ENCODE data around the gene RAP1GAP2. TPM values are rescaled to one million over a fixed set of nuclear protein-coding genes. Genes with fewer than 3 reads are reported as not detected.
"Not testable (repeated sequence)": the region's sequence is repeated elsewhere in the genome, so short reads cannot be mapped to it uniquely, and the experiment has no call there.

RAP1GAP2 gene
- total RNA-seq, 2 experiments from 2014 or later = 0.31 to 0.50 TPM

DNA sequence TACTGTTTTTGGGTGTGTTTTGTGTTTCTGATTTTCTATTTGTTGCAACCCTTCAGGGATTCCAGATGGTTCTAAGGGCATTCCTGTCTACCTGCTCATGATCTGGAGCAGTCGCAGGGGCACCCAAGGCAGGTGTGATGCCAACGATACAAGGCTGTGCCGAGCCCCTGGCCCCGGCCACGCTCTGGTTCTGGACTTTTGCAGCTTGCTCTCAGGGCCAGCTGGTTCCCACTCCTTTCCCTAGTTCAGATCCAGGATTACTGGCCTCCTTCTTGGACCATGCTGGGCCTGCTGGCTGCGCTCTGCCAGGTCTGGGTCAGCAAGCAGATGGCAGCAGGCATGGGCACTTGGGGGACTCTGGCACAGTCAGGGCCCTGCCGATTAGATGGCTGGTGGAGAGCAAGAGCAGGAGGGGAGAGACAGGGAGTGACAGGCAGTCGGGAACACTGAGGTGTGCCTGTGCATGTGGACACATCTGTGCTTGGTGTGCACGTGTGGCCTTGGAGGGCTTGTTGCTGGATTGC lies 15.2 kb upstream of the RAP1GAP2 start:
- TF ChIP-seq CTCF (IDR thresholded peaks at IDR 0.05) = no peak
- no peak for ATAC-seq
- intact Hi-C loops (cut with micrococcal nuclease) = loop anchor here (10.0 kb wide), 1 partner anchor 54 kb away; no protein-coding TSS in a partner anchor
- Mint-ChIP-seq H3K9me3 (no peaks in the 10 kb centered on the region), H3K4me1 (ENCODE audit: low read depth) (peaks cover 4% of the 10 kb centered on the region), H3K27ac (no peak overlapping the region), H3K27me3 (peaks cover 20% of the 10 kb centered on the region), H3K36me3 (ENCODE audit: low read depth) (no peaks in the 10 kb centered on the region), H3K4me3 (no peak overlapping the region)
- ChIA-PET POLR2A (no interaction called here), CTCF (no interaction called here)
- DNase-seq = no peak

- H3K4me3 Mint-ChIP-seq; H3K4me1 Mint-ChIP-seq (ENCODE audit: low read depth); ATAC-seq; POLR2A ChIA-PET; DNase-seq; H3K27ac Mint-ChIP-seq; CTCF ChIA-PET; H3K9me3 Mint-ChIP-seq; H3K36me3 Mint-ChIP-seq (ENCODE audit: low read depth): not testable (repeated sequence)
- peaks cover 18% of the 10 kb centered on the region for H3K27me3 Mint-ChIP-seq
- intact Hi-C loops (cut with micrococcal nuclease) = loop anchor here (10.0 kb wide), 1 partner anchor 53 kb away; no protein-coding TSS in a partner anchor
Measured at GRCh38 chr17:2781598-2781997, 14.6 kb upstream of the RAP1GAP2 start.

DNA sequence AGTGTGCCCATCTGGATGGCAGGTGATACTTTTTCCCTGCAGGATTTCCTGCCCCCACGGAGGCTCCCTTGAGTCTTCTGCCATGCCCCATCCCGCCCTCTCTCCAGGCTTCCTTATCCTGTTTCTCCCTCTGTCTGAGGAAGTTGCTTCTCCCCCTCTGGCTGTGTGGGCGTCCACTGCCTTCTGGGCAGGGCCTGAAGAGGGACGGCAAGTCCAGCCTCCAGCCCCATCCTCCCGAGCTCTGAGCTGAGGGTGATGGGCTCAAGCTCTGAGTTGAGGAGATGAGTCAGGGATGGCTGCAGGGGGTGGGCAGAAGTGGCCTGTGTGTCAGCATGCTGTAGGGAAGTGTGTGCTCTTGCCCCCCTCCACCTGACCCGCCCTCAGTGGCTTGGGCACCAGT lies 14.2 kb upstream of the RAP1GAP2 start:
- intact Hi-C loops (cut with micrococcal nuclease) = loop anchor here (10.0 kb wide), 1 partner anchor 53 kb away; no protein-coding TSS in a partner anchor
- ChIA-PET POLR2A (interaction anchor here (0.6 kb wide), 1 partner anchor 26 kb away, joined by 3 read pairs; no protein-coding TSS in a partner anchor), CTCF (interaction anchor here (1.4 kb wide), 1 partner anchor 66 kb away, joined by 3 read pairs; no protein-coding TSS in a partner anchor)
- TF ChIP-seq CTCF (IDR thresholded peaks at IDR 0.05) = no peak
- no peaks in the 10 kb centered on the region for H3K9me3 Mint-ChIP-seq
- peaks cover 15% of the 10 kb centered on the region for H3K27me3 Mint-ChIP-seq
- no peak overlapping the region for H3K4me3 Mint-ChIP-seq
- peaks cover under 1% of the 10 kb centered on the region for H3K4me1 Mint-ChIP-seq (ENCODE audit: low read depth)
- DNase-seq (no peak), ATAC-seq (no peak)
- H3K36me3 Mint-ChIP-seq (ENCODE audit: low read depth) = no peaks in the 10 kb centered on the region
- H3K27ac Mint-ChIP-seq = no peak overlapping the region

DNA sequence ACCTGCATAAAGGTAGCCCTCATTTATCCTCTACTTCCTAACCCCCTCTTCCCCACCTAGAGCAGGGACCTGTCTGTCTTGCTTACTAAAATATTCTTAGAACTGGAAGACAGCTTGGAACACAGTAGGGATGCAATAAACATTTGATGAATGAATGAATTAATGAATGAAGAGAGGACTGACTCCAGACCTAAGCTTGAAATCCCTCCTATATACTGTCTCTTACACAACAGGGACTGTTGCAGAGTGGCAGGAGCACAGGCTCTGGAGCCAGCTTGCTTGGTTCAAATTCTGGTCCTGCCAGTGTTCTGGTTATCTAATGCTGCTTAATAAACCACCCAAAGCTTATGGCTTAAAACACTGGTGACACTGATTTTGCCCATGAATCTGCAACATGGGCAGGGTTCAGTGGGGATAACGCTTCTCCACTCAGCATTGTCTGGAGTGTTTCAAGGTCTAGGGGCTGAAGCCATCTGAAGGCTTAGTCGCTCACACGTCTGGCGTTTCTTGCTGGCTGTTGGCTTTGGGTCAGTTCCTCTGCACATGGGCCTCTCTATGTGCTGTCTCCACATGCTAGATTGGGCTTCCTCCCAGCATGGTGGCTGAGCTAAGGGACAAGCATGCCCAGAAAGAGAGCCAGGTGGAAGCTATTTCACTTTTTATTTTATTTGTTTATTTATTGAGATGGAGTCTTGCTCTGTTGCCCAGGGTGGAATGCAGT lies 12.8 kb upstream of the RAP1GAP2 start:
- H3K9me3 Mint-ChIP-seq = no peaks in the 10 kb centered on the region
- TF ChIP-seq CTCF (IDR thresholded peaks at IDR 0.05) = no peak
- POLR2A ChIA-PET = interaction anchor here (0.9 to 1.3 kb wide), 2 partner anchors 31 to 42 kb away, joined by 3 to 4 read pairs; no protein-coding TSS in a partner anchor
- CTCF ChIA-PET = interaction anchor here (1.0 to 1.4 kb wide), 3 partner anchors 13 to 64 kb away, joined by 3 read pairs; partner anchors contain the start of gene RAP1GAP2
- no peak overlapping the region for H3K27ac Mint-ChIP-seq
- intact Hi-C loops (cut with micrococcal nuclease) = loop anchor here (10.0 kb wide), 1 partner anchor 51 kb away; no protein-coding TSS in a partner anchor
- no peaks in the 10 kb centered on the region for H3K36me3 Mint-ChIP-seq (ENCODE audit: low read depth)
- ATAC-seq = no peak
- peaks cover 5% of the 10 kb centered on the region for H3K27me3 Mint-ChIP-seq
- DNase-seq = no peak
- H3K4me1 Mint-ChIP-seq (ENCODE audit: low read depth) = no peaks in the 10 kb centered on the region
- no peak overlapping the region for H3K4me3 Mint-ChIP-seq

- intact Hi-C loops (cut with micrococcal nuclease) = loop anchor here (10.0 kb wide), 1 partner anchor 50 kb away; no protein-coding TSS in a partner anchor
- Mint-ChIP-seq H3K4me3 (no peak overlapping the region), H3K27me3 (peaks cover 7% of the 10 kb centered on the region), H3K4me1 (ENCODE audit: low read depth) (no peaks in the 10 kb centered on the region), H3K9me3 (no peaks in the 10 kb centered on the region), H3K27ac (no peak overlapping the region), H3K36me3 (ENCODE audit: low read depth) (no peaks in the 10 kb centered on the region)
- no peak for DNase-seq
- CTCF ChIA-PET = interaction anchor here (1.1 to 2.9 kb wide), 6 partner anchors 9 to 71 kb away, joined by 3 to 25 read pairs (median 7); partner anchors contain the start of gene RAP1GAP2
- no peak for ATAC-seq
- POLR2A ChIA-PET = interaction anchor here (0.9 kb wide), 1 partner anchor 30 kb away, joined by 4 read pairs; no protein-coding TSS in a partner anchor
- TF ChIP-seq CTCF (IDR thresholded peaks at IDR 0.05) = no peak
Measured at GRCh38 chr17:2784864-2785263, 11.4 kb upstream of the RAP1GAP2 start.

DNA sequence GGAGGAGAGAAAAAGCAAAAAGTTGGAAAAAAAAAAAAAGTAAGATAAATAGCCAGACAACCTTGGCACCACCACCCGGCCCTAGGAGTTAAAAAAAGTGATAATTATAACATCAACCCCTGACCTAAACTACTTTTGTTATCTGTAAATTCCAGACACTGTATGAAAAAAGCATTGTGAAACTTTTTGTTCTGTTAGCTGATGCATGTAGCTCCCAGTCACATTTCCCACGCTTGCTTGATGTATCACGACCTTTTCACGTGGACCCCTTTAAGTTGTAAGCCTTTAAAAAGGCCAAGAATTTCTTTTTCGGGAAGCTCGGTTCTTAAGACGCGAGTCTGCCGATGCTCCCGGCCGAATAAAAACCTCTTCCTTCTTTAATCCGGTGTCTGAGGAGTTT lies 10.9 kb upstream of the RAP1GAP2 start:
- H3K36me3 Mint-ChIP-seq (ENCODE audit: low read depth); H3K27me3 Mint-ChIP-seq; H3K4me3 Mint-ChIP-seq; DNase-seq; H3K9me3 Mint-ChIP-seq; ATAC-seq; H3K4me1 Mint-ChIP-seq (ENCODE audit: low read depth); H3K27ac Mint-ChIP-seq: not testable (repeated sequence)
- intact Hi-C loops (cut with micrococcal nuclease) = loop anchor here (10.0 kb wide), 1 partner anchor 49 kb away; no protein-coding TSS in a partner anchor
- POLR2A ChIA-PET = interaction anchor here (0.6 to 0.9 kb wide), 2 partner anchors 29 to 105 kb away, joined by 3 to 4 read pairs; no protein-coding TSS in a partner anchor
- CTCF ChIA-PET = interaction anchor here (0.8 to 2.9 kb wide), 21 partner anchors 8 to 228 kb away, joined by 3 to 25 read pairs (median 4); partner anchors contain the start of gene RAP1GAP2

All from activated CD8-positive, alpha-beta T cell treated with anti-CD3 and anti-CD28 coated beads for 36 hours (primary cell).